CD4-positive, alpha-beta memory T cell (primary cell): ENCODE data around the gene P2RY12. TPM values are rescaled to one million over a fixed set of nuclear protein-coding genes. Genes with fewer than 3 reads are reported as not detected.
"Not testable (repeated sequence)": the region's sequence is repeated elsewhere in the genome, so short reads cannot be mapped to it uniquely, and the experiment has no call there.

Source experiments
- CTCF ChIA-PET: fragments of 350-600 bp; sonication (Branson Sonifier 250); formaldehyde crosslinking; loops from one replicate; lab custom pipeline; 2021; ENCODE audit warnings: inconsistent platforms; ENCODE audit not compliant: partially characterized antibody; lab: Charles Lee
- POLR2A ChIA-PET: fragments of 350-600 bp; sonication (Branson Sonifier 250); formaldehyde crosslinking; loops from one replicate; lab custom pipeline; 2021; ENCODE audit not compliant: partially characterized antibody; lab: Charles Lee
- DNase-seq, 5 donors: peaks; one replicate each; pipeline versions ENCODE4 v3.0.0 to v3.0.0-alpha.2; 2020 to 2022; ENCODE audit warnings: mixed read lengths in 1 of 5
- H3K27ac ChIP-seq: one replicate; pipeline ENCODE4 v1.7.0; 2013; ENCODE audit warnings: low read depth, low read length
- H3K27me3 ChIP-seq: 2 replicates; pipeline ENCODE4 v1.7.0; 2013; ENCODE audit warnings: mild to moderate bottlenecking, low read length, moderate library complexity; ENCODE audit not compliant: insufficient read depth
- H3K36me3 ChIP-seq: 2 replicates; pipeline ENCODE4 v1.7.0; 2013; ENCODE audit warnings: mild to moderate bottlenecking, low read length, moderate library complexity; ENCODE audit not compliant: insufficient read depth
- H3K4me1 ChIP-seq: 2 replicates; pipeline ENCODE4 v1.7.0; 2013; ENCODE audit warnings: mild to moderate bottlenecking, low read length, moderate library complexity; ENCODE audit not compliant: insufficient read depth
- H3K4me3 ChIP-seq, 2 donors: one replicate each; pipeline ENCODE4 v1.7.0; 2013; ENCODE audit warnings: low read length in 2 of 2, mild to moderate bottlenecking in 1 of 2
- H3K9me3 ChIP-seq, 2 donors: one replicate each; pipeline ENCODE4 v1.7.0; 2013; ENCODE audit warnings: low read length in 2 of 2, control low read depth in 1 of 2; ENCODE audit not compliant: control insufficient read depth in 1 of 2
- H3K27ac Mint-ChIP-seq, 7 donors: one replicate each; pipeline ENCODE4 v1.8.0; 2020 to 2021; ENCODE audit warnings: mixed read lengths in 7 of 7, mild to moderate bottlenecking in 6 of 7, inconsistent platforms in 3 of 7, moderate library complexity in 3 of 7
- H3K27me3 Mint-ChIP-seq, 2 donors: one replicate each; pipeline ENCODE4 v1.8.0; 2020 to 2021; ENCODE audit warnings: mixed read lengths in 2 of 2
- H3K36me3 Mint-ChIP-seq, 2 donors: one replicate each; pipeline ENCODE4 v1.8.0; 2020 to 2021; ENCODE audit warnings: mixed read lengths in 2 of 2, inconsistent platforms in 1 of 2, mild to moderate bottlenecking in 1 of 2
- H3K4me1 Mint-ChIP-seq, 4 donors: one replicate each; pipeline ENCODE4 v1.8.0; 2020 to 2021; ENCODE audit warnings: mixed read lengths in 4 of 4, mild to moderate bottlenecking in 1 of 4
- H3K4me3 Mint-ChIP-seq, 8 donors: one replicate each; pipeline ENCODE4 v1.8.0; 2020 to 2021; ENCODE audit warnings: mixed read lengths in 8 of 8, mild to moderate bottlenecking in 7 of 8, moderate library complexity in 6 of 8, inconsistent platforms in 3 of 8
- H3K9me3 Mint-ChIP-seq, 8 donors: one replicate each; pipeline ENCODE4 v1.8.0; 2020 to 2021; ENCODE audit warnings: mixed read lengths in 8 of 8, mild to moderate bottlenecking in 5 of 8, inconsistent platforms in 3 of 8, moderate library complexity in 1 of 8
- intact Hi-C: fragments of 100-400 bp; cut with micrococcal nuclease; formaldehyde crosslinking; loops from one replicate; pipeline ENCODE4 v1.15.1; 2023
- polyA plus RNA-seq, 2 donors: library from polyadenylated mRNA; unstranded; fragments of 300-500 nt; fragmentation: Illumina TruSeq; gene quantifications; one replicate each; pipeline ENCODE4 v1.2.3, GENCODE V29; 2021
- total RNA-seq, 2 experiments: library from RNA; stranded (reverse); gene quantifications; one replicate each; pipeline ENCODE4 v1.2.3, GENCODE V29; 2021

P2RY12 gene
- total and polyA plus RNA-seq, 4 experiments from 2014 or later = not detected

GRCh38 chr3:151393146-151393830 is 8.7 kb upstream of the P2RY12 start:
- no peaks in the 10 kb centered on the region for H3K4me1 ChIP-seq
- Mint-ChIP-seq H3K27ac (no peak overlapping the region), H3K9me3 (no peaks in the 10 kb centered on the region), H3K27me3 (peaks cover 0 to 5% of the 10 kb centered on the region in 2 donors), H3K36me3 (no peaks in the 10 kb centered on the region), H3K4me1 (no peaks in the 10 kb centered on the region), H3K4me3 (no peak overlapping the region)
- no peak overlapping the region for H3K27ac ChIP-seq
- DNase-seq = no peak
- no peaks in the 10 kb centered on the region for H3K9me3 ChIP-seq
- ChIA-PET POLR2A (no interaction called here), CTCF (no interaction called here)
- no peak overlapping the region for H3K4me3 ChIP-seq
- H3K36me3 ChIP-seq = no peaks in the 10 kb centered on the region
- H3K27me3 ChIP-seq = no peaks in the 10 kb centered on the region
- intact Hi-C loops = no loop called here

- intact Hi-C loops, H3K4me1 ChIP-seq, DNase-seq, H3K27me3 ChIP-seq, H3K36me3 Mint-ChIP-seq, H3K27ac Mint-ChIP-seq, H3K27me3 Mint-ChIP-seq, H3K4me3 ChIP-seq, H3K36me3 ChIP-seq, H3K9me3 ChIP-seq, POLR2A ChIA-PET, H3K4me3 Mint-ChIP-seq, H3K9me3 Mint-ChIP-seq, H3K27ac ChIP-seq, H3K4me1 Mint-ChIP-seq, CTCF ChIA-PET: not testable (repeated sequence)
Measured at GRCh38 chr3:151392191-151392590, 7.6 kb upstream of the P2RY12 start.

- Histone ChIP-seq H3K27ac (no peak overlapping the region), H3K27me3 (no peaks in the 10 kb centered on the region), H3K9me3 (no peaks in the 10 kb centered on the region), H3K4me3 (no peak overlapping the region), H3K4me1 (no peaks in the 10 kb centered on the region), H3K36me3 (no peaks in the 10 kb centered on the region)
- Mint-ChIP-seq H3K4me1 (no peaks in the 10 kb centered on the region), H3K4me3 (no peak overlapping the region), H3K27me3 (peaks cover 0 to 5% of the 10 kb centered on the region in 2 donors), H3K9me3 (no peaks in the 10 kb centered on the region), H3K27ac (no peak overlapping the region), H3K36me3 (no peaks in the 10 kb centered on the region)
- ChIA-PET POLR2A (no interaction called here), CTCF (no interaction called here)
- no peak for DNase-seq
- intact Hi-C loops = no loop called here
Measured at GRCh38 chr3:151391720-151392119, 7.2 kb upstream of the P2RY12 start.

- Mint-ChIP-seq H3K4me3 (no peak overlapping the region), H3K9me3 (no peaks in the 10 kb centered on the region)
Measured at GRCh38 chr3:151387842-151388241, 3.3 kb upstream of the P2RY12 start.

GRCh38 chr3:151387432-151387831 is 2.9 kb upstream of the P2RY12 start:
- Mint-ChIP-seq H3K4me1 (peaks cover 0 to 5% (median under 1%) of the 10 kb centered on the region in 4 donors), H3K9me3 (no peaks in the 10 kb centered on the region), H3K36me3 (no peaks in the 10 kb centered on the region), H3K27ac (peak overlapping the region in 1 of 7 donors; percentile 9), H3K4me3 (no peak overlapping the region), H3K27me3 (peaks cover 0 to 3% of the 10 kb centered on the region in 2 donors)
- intact Hi-C loops = no loop called here
- ChIA-PET CTCF (no interaction called here), POLR2A (no interaction called here)
- DNase-seq = no peak
- Histone ChIP-seq H3K9me3 (no peaks in the 10 kb centered on the region), H3K27ac (no peak overlapping the region), H3K27me3 (no peaks in the 10 kb centered on the region), H3K4me1 (no peaks in the 10 kb centered on the region), H3K4me3 (no peak overlapping the region), H3K36me3 (no peaks in the 10 kb centered on the region)

More at GRCh38 chr3:151387842-151388241, 3.3 kb upstream of the P2RY12 start:
- H3K27ac ChIP-seq = no peak overlapping the region
- no peaks in the 10 kb centered on the region for H3K4me1 ChIP-seq
- no peak for DNase-seq
- CTCF ChIA-PET = no interaction called here
- H3K9me3 ChIP-seq = no peaks in the 10 kb centered on the region
- POLR2A ChIA-PET = no interaction called here
- intact Hi-C loops = no loop called here
- Mint-ChIP-seq H3K27ac (peak overlapping the region in 1 of 7 donors; percentile 32), H3K4me1 (peaks cover 0 to 5% (median under 1%) of the 10 kb centered on the region in 4 donors), H3K27me3 (peaks cover 0 to 3% of the 10 kb centered on the region in 2 donors), H3K36me3 (no peaks in the 10 kb centered on the region)
- no peaks in the 10 kb centered on the region for H3K36me3 ChIP-seq
- H3K4me3 ChIP-seq = no peak overlapping the region
- no peaks in the 10 kb centered on the region for H3K27me3 ChIP-seq

- Mint-ChIP-seq H3K27me3 (peaks cover 0 to 3% of the 10 kb centered on the region in 2 donors), H3K27ac (no peak overlapping the region), H3K4me1 (peaks cover 0 to 5% (median under 1%) of the 10 kb centered on the region in 4 donors), H3K4me3 (no peak overlapping the region), H3K36me3 (no peaks in the 10 kb centered on the region), H3K9me3 (no peaks in the 10 kb centered on the region)
- DNase-seq = no peak
- POLR2A ChIA-PET = interaction anchor here (0.7 kb wide), 1 partner anchor 39 kb away, joined by 3 read pairs; no protein-coding TSS in a partner anchor
- intact Hi-C loops = no loop called here
- Histone ChIP-seq H3K4me1 (no peaks in the 10 kb centered on the region), H3K36me3 (no peaks in the 10 kb centered on the region), H3K27me3 (no peaks in the 10 kb centered on the region), H3K9me3 (no peaks in the 10 kb centered on the region), H3K27ac (no peak overlapping the region), H3K4me3 (no peak overlapping the region)
- CTCF ChIA-PET = no interaction called here
Measured at GRCh38 chr3:151386056-151386455, 1.5 kb upstream of the P2RY12 start.

- Mint-ChIP-seq H3K4me1 (peaks cover 0 to 5% (median under 1%) of the 10 kb centered on the region in 4 donors), H3K4me3 (peak overlapping the region in 5 of 8 donors; percentile 3 to 51 (median 26)), H3K27ac (no peak overlapping the region), H3K36me3 (no peaks in the 10 kb centered on the region), H3K27me3 (peaks cover 0 to under 1% of the 10 kb centered on the region in 2 donors), H3K9me3 (no peaks in the 10 kb centered on the region)
- DNase-seq = no peak
- H3K9me3 ChIP-seq = no peaks in the 10 kb centered on the region
- no peak overlapping the region for H3K27ac ChIP-seq
- H3K27me3 ChIP-seq = no peaks in the 10 kb centered on the region
- POLR2A ChIA-PET = no interaction called here
- CTCF ChIA-PET = no interaction called here
- no peaks in the 10 kb centered on the region for H3K4me1 ChIP-seq
- no peaks in the 10 kb centered on the region for H3K36me3 ChIP-seq
- no peak overlapping the region for H3K4me3 ChIP-seq
- intact Hi-C loops = no loop called here
Measured at GRCh38 chr3:151383956-151384355, 597 bp downstream of the P2RY12 start.
